ENCODE data around the gene PIEZO2.

DNA sequence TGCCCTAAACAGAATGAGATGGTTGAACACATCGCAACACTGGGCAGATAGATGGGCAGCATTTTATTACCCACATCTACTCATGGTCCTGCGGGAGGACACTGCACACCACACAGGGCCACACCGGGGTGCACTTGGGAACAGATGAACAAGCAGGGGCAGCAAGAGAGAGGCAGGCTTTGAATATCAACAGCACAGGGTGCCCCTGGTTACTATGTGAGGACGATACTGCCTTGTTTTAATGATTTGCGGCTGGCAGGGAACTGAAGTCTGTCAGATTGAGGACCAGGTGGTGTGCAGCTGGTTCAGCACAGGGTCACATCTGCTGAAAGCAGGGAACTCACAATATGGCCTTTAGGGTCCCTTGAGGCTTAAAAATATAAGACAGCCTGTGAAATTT lies 195.7 kb downstream of the PIEZO2 start:
- TF ChIP-seq, protein P1, sequence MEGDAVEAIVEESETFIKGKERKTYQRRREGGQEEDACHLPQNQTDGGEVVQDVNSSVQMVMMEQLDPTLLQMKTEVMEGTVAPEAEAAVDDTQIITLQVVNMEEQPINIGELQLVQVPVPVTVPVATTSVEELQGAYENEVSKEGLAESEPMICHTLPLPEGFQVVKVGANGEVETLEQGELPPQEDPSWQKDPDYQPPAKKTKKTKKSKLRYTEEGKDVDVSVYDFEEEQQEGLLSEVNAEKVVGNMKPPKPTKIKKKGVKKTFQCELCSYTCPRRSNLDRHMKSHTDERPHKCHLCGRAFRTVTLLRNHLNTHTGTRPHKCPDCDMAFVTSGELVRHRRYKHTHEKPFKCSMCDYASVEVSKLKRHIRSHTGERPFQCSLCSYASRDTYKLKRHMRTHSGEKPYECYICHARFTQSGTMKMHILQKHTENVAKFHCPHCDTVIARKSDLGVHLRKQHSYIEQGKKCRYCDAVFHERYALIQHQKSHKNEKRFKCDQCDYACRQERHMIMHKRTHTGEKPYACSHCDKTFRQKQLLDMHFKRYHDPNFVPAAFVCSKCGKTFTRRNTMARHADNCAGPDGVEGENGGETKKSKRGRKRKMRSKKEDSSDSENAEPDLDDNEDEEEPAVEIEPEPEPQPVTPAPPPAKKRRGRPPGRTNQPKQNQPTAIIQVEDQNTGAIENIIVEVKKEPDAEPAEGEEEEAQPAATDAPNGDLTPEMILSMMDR (IDR thresholded peaks at IDR 0.05; ENCODE audit: insufficient read depth, low read length, poor library complexity, severe bottlenecking), result no peak
- no peak for TF ChIP-seq EZH2phosphoT487 (conservative IDR thresholded peaks at IDR 0.05; ENCODE audit: low read length)

Data from SU-DHL-6 (cell line).